Hepatocyte (in vitro differentiated cells): ENCODE measurements around the gene IFIT3. TPM values are rescaled to one million over a fixed set of nuclear protein-coding genes. Genes with fewer than 3 reads are reported as not detected.

Experiments
- DNase-seq: peaks from one replicate; pipeline ENCODE4 v3.0.0-alpha.2; 2016; ENCODE audit warnings: low spot score
- H2AFZ ChIP-seq: fragments of 200-600 bp; sonication (generic); 2 replicates; pipeline ENCODE4 v1.6.0; 2016; ENCODE audit warnings: antibody characterized with exemption, mild to moderate bottlenecking
- H3K27ac ChIP-seq: fragments of 200-600 bp; sonication (generic); 2 replicates; pipeline ENCODE4 v1.5.1; 2016; ENCODE audit warnings: mild to moderate bottlenecking
- H3K27me3 ChIP-seq: fragments of 200-600 bp; sonication (generic); 2 replicates; pipeline ENCODE4 v1.6.1; 2016
- H3K36me3 ChIP-seq: fragments of 200-600 bp; sonication (generic); replicated peaks from 2 replicates; pipeline ENCODE4 v1.5.1; 2016; ENCODE audit warnings: low read depth; ENCODE audit not compliant: insufficient read depth
- H3K4me1 ChIP-seq: fragments of 200-600 bp; sonication (generic); 2 replicates; pipeline ENCODE4 v1.5.1; 2016; ENCODE audit warnings: mild to moderate bottlenecking, moderate library complexity; ENCODE audit not compliant: insufficient read depth
- H3K4me2 ChIP-seq: fragments of 200-600 bp; sonication (generic); 2 replicates; pipeline ENCODE4 v1.6.0; 2016
- H3K4me3 ChIP-seq: fragments of 200-600 bp; sonication (generic); 2 replicates; pipeline ENCODE4 v1.5.1; 2016; ENCODE audit warnings: mild to moderate bottlenecking
- H3K79me2 ChIP-seq: fragments of 200-600 bp; sonication (generic); 2 replicates; pipeline ENCODE4 v1.6.0; 2017; ENCODE audit warnings: mild to moderate bottlenecking
- H3K9me2 ChIP-seq: fragments of 200-600 bp; sonication (generic); replicated peaks from 2 replicates; pipeline ENCODE4 v1.6.0; 2017; ENCODE audit warnings: mild to moderate bottlenecking; ENCODE audit not compliant: insufficient read depth
- H3K9me3 ChIP-seq: fragments of 200-600 bp; sonication (generic); 2 replicates; pipeline ENCODE4 v1.5.1; 2016; ENCODE audit warnings: low read depth, mild to moderate bottlenecking
- H4K20me1 ChIP-seq: fragments of 200-600 bp; sonication (generic); 2 replicates; pipeline ENCODE4 v1.6.0; 2016; ENCODE audit warnings: mild to moderate bottlenecking; ENCODE audit not compliant: insufficient read depth, poor library complexity, severe bottlenecking
- EZH2 ChIP-seq: fragments of 200-600 bp; sonication (generic); IDR thresholded peaks from 2 replicates; pipeline ENCODE4 v1.6.1; 2016; ENCODE audit warnings: antibody characterized with exemption, mild to moderate bottlenecking, borderline replicate concordance
- EZH2phosphoT487 ChIP-seq: fragments of 200-600 bp; sonication (generic); IDR thresholded peaks from one replicate; pipeline ENCODE4 v1.6.1; 2018; ENCODE audit warnings: antibody characterized with exemption, mild to moderate bottlenecking, low read depth, moderate library complexity; ENCODE audit not compliant: unreplicated experiment, severe bottlenecking
- WGBS: methylation state at CpG from one replicate; pipeline ENCODE4 v1.1.6; 2016; ENCODE audit warnings: low lambda C conversion rate; ENCODE audit errors: missing lambda C conversion rate; 5-methylcytosine and 5-hydroxymethylcytosine counted together
- polyA plus RNA-seq: library from polyadenylated mRNA; unstranded; fragments of >200 nt; fragmentation: Nextera tagmentation; extraction: Ambion mirVana; gene quantifications from 2 replicates; pipeline ENCODE4 v1.2.1, GENCODE V29; 2016
- total RNA-seq: library from RNA; depleted of rRNA; stranded (reverse); fragments of >200 nt; gene quantifications from 2 replicates; pipeline ENCODE4 v1.2.3, GENCODE V29; 2014
- TF ChIP-seq, protein P1 (sequence below): fragments of 200-600 bp; sonication (generic); IDR thresholded peaks from 2 replicates; pipeline ENCODE4 v1.5.1; 2016; ENCODE audit warnings: antibody characterized with exemption, mild to moderate bottlenecking; ENCODE audit not compliant: poor library complexity

Gene IFIT3
- total and polyA plus RNA-seq, 2 experiments from 2014 or later, result 8.6 to 10.8 TPM

DNA sequence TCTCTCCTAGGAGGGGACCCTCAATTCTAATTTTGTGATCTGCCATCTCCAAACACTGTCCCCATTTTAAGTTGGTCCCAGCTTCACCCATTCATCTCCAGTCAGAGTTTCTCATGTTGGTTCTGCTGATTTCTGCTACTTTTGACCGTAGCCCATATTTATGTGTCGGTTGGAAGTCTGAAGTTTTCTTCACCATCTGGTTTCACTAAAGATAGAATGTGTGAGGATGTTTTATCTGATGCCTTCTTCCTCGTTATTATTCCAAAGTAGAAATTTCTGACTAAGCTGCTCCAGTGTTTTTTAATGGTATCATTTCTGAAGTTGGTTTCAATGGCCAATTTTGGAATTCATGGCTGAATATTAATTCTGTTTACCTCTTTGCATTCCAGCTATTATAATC lies 47.3 kb upstream of the IFIT3 start:
- Histone ChIP-seq H3K27me3 (no peaks in the 10 kb centered on the region), H3K36me3 (no peaks in the 10 kb centered on the region), H4K20me1 (no peaks in the 10 kb centered on the region), H3K9me2 (no peaks in the 10 kb centered on the region), H3K4me3 (no peak overlapping the region), H3K4me2 (no peak overlapping the region), H3K79me2 (no peaks in the 10 kb centered on the region), H3K4me1 (peaks cover 28% of the 10 kb centered on the region), H3K27ac (no peak overlapping the region), H2AFZ (no peak overlapping the region), H3K9me3 (no peaks in the 10 kb centered on the region)
- no peak for DNase-seq
- no peak for TF ChIP-seq EZH2
- TF ChIP-seq, protein P1, sequence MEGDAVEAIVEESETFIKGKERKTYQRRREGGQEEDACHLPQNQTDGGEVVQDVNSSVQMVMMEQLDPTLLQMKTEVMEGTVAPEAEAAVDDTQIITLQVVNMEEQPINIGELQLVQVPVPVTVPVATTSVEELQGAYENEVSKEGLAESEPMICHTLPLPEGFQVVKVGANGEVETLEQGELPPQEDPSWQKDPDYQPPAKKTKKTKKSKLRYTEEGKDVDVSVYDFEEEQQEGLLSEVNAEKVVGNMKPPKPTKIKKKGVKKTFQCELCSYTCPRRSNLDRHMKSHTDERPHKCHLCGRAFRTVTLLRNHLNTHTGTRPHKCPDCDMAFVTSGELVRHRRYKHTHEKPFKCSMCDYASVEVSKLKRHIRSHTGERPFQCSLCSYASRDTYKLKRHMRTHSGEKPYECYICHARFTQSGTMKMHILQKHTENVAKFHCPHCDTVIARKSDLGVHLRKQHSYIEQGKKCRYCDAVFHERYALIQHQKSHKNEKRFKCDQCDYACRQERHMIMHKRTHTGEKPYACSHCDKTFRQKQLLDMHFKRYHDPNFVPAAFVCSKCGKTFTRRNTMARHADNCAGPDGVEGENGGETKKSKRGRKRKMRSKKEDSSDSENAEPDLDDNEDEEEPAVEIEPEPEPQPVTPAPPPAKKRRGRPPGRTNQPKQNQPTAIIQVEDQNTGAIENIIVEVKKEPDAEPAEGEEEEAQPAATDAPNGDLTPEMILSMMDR, result no peak
- TF ChIP-seq EZH2phosphoT487, result no peak
- WGBS, result 51% methylated on average over 3 of the region's 3 CpGs

DNA sequence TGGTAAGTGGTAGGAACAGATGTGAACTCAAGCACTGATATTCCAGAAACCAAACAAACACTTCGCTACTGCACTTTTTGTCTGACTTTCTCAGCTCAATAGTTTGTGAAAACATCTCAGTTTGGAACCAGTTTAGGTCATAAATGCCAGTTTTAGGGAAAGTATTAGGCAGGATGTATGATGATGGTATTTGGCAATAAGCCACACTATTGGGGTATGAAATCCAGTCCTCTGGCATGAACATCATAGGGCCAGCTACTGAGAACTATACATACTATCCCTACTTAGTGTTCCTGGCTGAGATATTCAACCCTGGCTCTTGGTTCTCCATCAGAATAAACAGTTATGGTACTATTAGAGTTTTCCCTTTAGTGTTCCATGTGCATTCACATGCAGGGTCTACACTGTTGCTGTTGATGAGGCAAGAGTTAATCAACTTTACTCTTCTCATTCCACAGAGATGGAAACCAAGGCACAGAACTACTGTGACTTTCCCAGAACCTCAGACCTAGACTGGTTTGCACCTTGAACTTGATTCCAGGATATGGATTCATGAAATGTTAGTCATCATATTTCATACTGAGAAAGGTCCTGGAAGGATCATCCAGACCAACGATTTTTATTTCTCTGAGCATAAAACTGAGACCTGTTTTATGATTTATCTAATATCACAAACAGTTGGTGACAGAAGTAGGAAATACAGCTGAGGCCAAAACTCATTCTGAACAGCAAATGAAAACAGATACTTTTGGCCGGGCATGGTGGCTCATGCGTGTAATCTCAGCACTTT lies 46.0 kb upstream of the IFIT3 start:
- Histone ChIP-seq H3K27ac (no peak overlapping the region), H3K4me1 (peaks cover 28% of the 10 kb centered on the region), H4K20me1 (no peaks in the 10 kb centered on the region), H3K27me3 (no peaks in the 10 kb centered on the region), H3K4me2 (no peak overlapping the region), H3K79me2 (no peaks in the 10 kb centered on the region), H2AFZ (no peak overlapping the region), H3K9me2 (no peaks in the 10 kb centered on the region), H3K4me3 (no peak overlapping the region), H3K36me3 (no peaks in the 10 kb centered on the region), H3K9me3 (no peaks in the 10 kb centered on the region)
- WGBS, result 92% methylated on average over 4 of the region's 4 CpGs
- DNase-seq, result no peak
- TF ChIP-seq, protein P1, result no peak
- TF ChIP-seq EZH2, result no peak
- no peak for TF ChIP-seq EZH2phosphoT487

DNA sequence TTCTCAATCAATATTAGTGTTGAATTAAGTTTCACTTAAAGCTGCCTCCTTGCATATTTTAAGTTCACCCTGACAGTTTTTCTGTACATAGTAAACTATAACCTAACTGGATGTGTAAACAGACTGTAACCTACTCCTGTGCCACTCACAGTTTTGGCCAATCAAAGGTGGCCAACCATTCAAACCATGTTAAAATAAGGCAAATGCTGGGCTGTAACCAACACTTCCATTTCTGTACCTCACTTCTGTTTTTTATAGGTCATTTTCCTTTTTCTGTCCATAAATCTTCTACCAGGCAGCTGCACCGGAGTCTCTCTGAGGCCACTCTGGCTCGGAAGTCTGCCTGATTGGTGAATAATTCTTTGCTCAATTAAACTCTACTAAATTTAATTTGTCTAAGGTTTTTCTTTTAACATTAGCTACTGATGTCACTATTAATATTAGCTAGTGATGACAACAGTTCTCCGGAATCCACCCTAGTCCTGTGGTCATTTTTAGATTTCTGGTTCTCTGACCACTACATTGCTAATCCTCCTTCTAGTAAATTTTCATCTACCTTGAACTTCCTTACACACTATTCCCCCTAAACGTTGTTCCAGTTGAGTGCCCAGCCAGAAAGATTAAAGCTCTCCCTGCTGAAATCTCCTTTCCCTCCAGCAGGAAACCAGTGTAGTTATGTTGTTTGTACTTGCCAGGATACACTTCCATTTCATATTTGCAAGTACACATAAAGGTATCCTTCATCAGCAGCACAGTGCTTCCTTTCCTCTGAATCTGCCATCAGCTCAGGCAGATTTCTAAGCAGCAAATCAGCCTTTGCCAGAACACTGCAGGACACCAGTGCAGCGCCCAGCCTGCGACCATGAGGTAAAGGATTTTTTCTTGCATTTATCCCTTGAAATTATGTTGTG lies 44.5 kb upstream of the IFIT3 start:
- Histone ChIP-seq H3K4me2 (peak overlapping the region; percentile 67), H3K9me3 (no peaks in the 10 kb centered on the region), H3K9me2 (no peaks in the 10 kb centered on the region), H3K27me3 (no peaks in the 10 kb centered on the region), H4K20me1 (no peaks in the 10 kb centered on the region), H2AFZ (peak overlapping the region; percentile 34), H3K27ac (peak overlapping the region; percentile 74), H3K36me3 (no peaks in the 10 kb centered on the region), H3K79me2 (no peaks in the 10 kb centered on the region), H3K4me3 (no peak overlapping the region), H3K4me1 (peaks cover 20% of the 10 kb centered on the region)
- TF ChIP-seq EZH2 (no peak), EZH2phosphoT487 (no peak)
- TF ChIP-seq, protein P1, result no peak
- WGBS, result 48% methylated on average over 6 of the region's 6 CpGs
- DNase-seq, result no peak
